Neural progenitor cell (in vitro differentiated cells): Measurements from ENCODE around the gene TAF8.

Experiments used
- CTCF ChIP-seq: fragments of 200-600 bp; sonication (generic); IDR thresholded peaks from 2 replicates; pipeline ENCODE4 v1.5.1; 2017; ENCODE audit warnings: antibody characterized with exemption, mild to moderate bottlenecking
- EZH2 ChIP-seq: fragments of 200-600 bp; sonication (generic); IDR thresholded peaks from 2 replicates; pipeline ENCODE4 v1.6.1; 2017; ENCODE audit warnings: antibody characterized with exemption, mild to moderate bottlenecking, moderate library complexity

GRCh38 chr6:42128460-42129359, 78.4 kb downstream of the TAF8 start:
- TF ChIP-seq EZH2 (no peak), CTCF (no peak)
